Measurements from ENCODE around the gene PPIL6.

DNA sequence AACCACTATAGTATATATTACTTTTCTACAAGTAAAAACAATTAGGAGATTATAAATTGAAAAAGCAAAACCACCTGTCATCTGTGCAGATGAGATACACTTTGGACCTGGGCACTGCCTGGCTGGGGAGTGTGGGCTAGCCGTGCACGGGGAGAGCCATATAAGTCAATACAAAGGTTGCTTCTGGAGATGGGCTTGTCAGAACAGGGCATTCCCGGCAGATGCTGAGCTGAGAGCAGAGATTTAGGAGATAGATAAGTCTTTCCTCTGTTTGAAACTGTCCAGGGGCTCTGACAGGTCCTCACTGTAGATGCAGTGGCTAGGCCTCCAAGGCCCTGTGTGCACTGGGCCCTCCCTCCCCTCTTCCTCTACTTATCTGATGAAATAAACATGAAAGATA is 92.6 kb downstream of the PPIL6 start:
- no peak for TF ChIP-seq SMC3 (IDR thresholded peaks at IDR 0.05)
- TF ChIP-seq RAD21 (conservative IDR thresholded peaks at IDR 0.05 in 1 of 2, IDR thresholded peaks at IDR 0.05 in 1 of 2) = no peak
- TF ChIP-seq TP53 (CRISPR knock-in tag; IDR thresholded peaks at IDR 0.05) = no peak
- no peak for TF ChIP-seq MYC (IDR thresholded peaks at IDR 0.05; ENCODE audit: borderline replicate concordance, low read length)
- TF ChIP-seq MAFK (IDR thresholded peaks at IDR 0.05; ENCODE audit: partially characterized antibody) = no peak
- TF ChIP-seq NFE2L2 (conservative IDR thresholded peaks at IDR 0.05; ENCODE audit: low read length) = no peak

Measured in A549 (cell line).